GM19238 (cell line): ENCODE results near the gene AKAP3.
A peak's percentile ranks its signal among the peaks of the same experiment; 100 is the strongest.

Experiments
- DNase-seq: peaks from one replicate; pipeline ENCODE4 v3.0.0; 2011; ENCODE audit warnings: low spot score; ENCODE audit not compliant: insufficient read length

The AKAP3 gene

GRCh38 chr12:4648501-4649357 lies at the start of gene AKAP3, which contains the start of gene NDUFA9:
Gene AKAP3, minus strand, starts transcription at chr12:4649051. Its CDS starts 10,855 bp downstream, at chr12:4638196.
Gene NDUFA9, plus strand, starts transcription at chr12:4649114. Its CDS starts 13 bp downstream, at chr12:4649127.
- DNase-seq, result peak; percentile 43

- DNase-seq, result no peak
Observed at GRCh38 chr12:4690760-4691159, 41.9 kb upstream of the AKAP3 start.

- no peak for DNase-seq
Observed at GRCh38 chr12:4685317-4685716, 36.5 kb upstream of the AKAP3 start.

- no peak for DNase-seq
Observed at GRCh38 chr12:4681732-4682131, 32.9 kb upstream of the AKAP3 start.

GRCh38 chr12:4679711-4680110 lies 30.9 kb upstream of the AKAP3 start:
- no peak for DNase-seq

- DNase-seq, result no peak
Observed at GRCh38 chr12:4665236-4665635, 16.4 kb upstream of the AKAP3 start.

GRCh38 chr12:4663971-4664505 lies 15.2 kb upstream of the AKAP3 start:
- no peak for DNase-seq

- no peak for DNase-seq
Observed at GRCh38 chr12:4653691-4654090, 4.8 kb upstream of the AKAP3 start.

GRCh38 chr12:4653257-4653656 lies 4.4 kb upstream of the AKAP3 start:
- DNase-seq, result no peak

- DNase-seq, result no peak
Observed at GRCh38 chr12:4649358-4649661, 459 bp upstream of the AKAP3 start.

- DNase-seq, result no peak
Observed at GRCh38 chr12:4648104-4648500, 749 bp downstream of the AKAP3 start.

GRCh38 chr12:4645023-4645422 lies 3.8 kb downstream of the AKAP3 start:
- no peak for DNase-seq

GRCh38 chr12:4643747-4644146 lies 5.1 kb downstream of the AKAP3 start:
- DNase-seq, result no peak

- DNase-seq, result no peak
Observed at GRCh38 chr12:4630262-4630661, 18.6 kb downstream of the AKAP3 start.

- DNase-seq, result no peak
Observed at GRCh38 chr12:4628406-4628805, 20.4 kb downstream of the AKAP3 start.

GRCh38 chr12:4626543-4626942 lies 22.3 kb downstream of the AKAP3 start:
- DNase-seq, result no peak

- DNase-seq, result no peak
Observed at GRCh38 chr12:4621511-4621910, 27.3 kb downstream of the AKAP3 start.

- DNase-seq, result no peak
Observed at GRCh38 chr12:4615667-4616066, 33.2 kb downstream of the AKAP3 start.

- no peak for DNase-seq
Observed at GRCh38 chr12:4610481-4610880, 38.4 kb downstream of the AKAP3 start.

GRCh38 chr12:4609071-4609470 lies 39.8 kb downstream of the AKAP3 start:
- no peak for DNase-seq

- DNase-seq, result no peak
Observed at GRCh38 chr12:4607056-4607455, 41.8 kb downstream of the AKAP3 start.

- peak; percentile 74 for DNase-seq
Observed at GRCh38 chr12:4604684-4605193, 44.1 kb downstream of the AKAP3 start.

GRCh38 chr12:4603946-4604345 lies 44.9 kb downstream of the AKAP3 start:
- DNase-seq, result no peak
